Suprapubic skin (tissue), 4 donors: ENCODE data around the gene CXCL5.

ENCODE experiments used
- CTCF ChIP-seq, 2 donors: fragments of 200-600 bp in 1 of 2; fragments of 450-650 bp in 1 of 2; sonication (generic) in 1 of 2; IDR thresholded peaks; one replicate each; pipeline ENCODE4 v1.5.1; 2016 to 2019; ENCODE audit warnings: antibody characterized with exemption in 2 of 2, mild to moderate bottlenecking in 1 of 2, moderate library complexity in 1 of 2
- EP300 ChIP-seq: sonication (generic); formaldehyde crosslinking; IDR thresholded peaks from one replicate; pipeline ENCODE4 v1.6.1; 2017; ENCODE audit warnings: antibody characterized with exemption
- POLR2A ChIP-seq, 2 donors: fragments of 450-650 bp; IDR thresholded peaks; one replicate each; pipeline ENCODE4 v1.6.1; 2017; ENCODE audit warnings: antibody characterized with exemption in 2 of 2, mild to moderate bottlenecking in 2 of 2, moderate library complexity in 2 of 2
- POLR2AphosphoS5 ChIP-seq, 3 donors: sonication (generic); formaldehyde crosslinking; IDR thresholded peaks; one replicate each; pipeline ENCODE4 v1.6.1; 2017; ENCODE audit warnings: antibody characterized with exemption in 3 of 3

GRCh38 chr4:73976716-73977115 lies 21.8 kb downstream of the CXCL5 start:
- TF ChIP-seq CTCF (IDR thresholded peaks at IDR 0.05), result no peak
- TF ChIP-seq POLR2A (IDR thresholded peaks at IDR 0.05), result no peak
- no peak for TF ChIP-seq POLR2AphosphoS5 (IDR thresholded peaks at IDR 0.05)
- TF ChIP-seq EP300, result no peak
